AG10803 (cell line): ENCODE measurements around the gene SLC38A1.

Source experiments
- DNase-seq: peaks from one replicate; pipeline ENCODE4 v3.0.0; 2010; ENCODE audit warnings: low read depth
- H3K4me3 ChIP-seq: 2 replicates; pipeline ENCODE4 v1.5.1; 2011; ENCODE audit warnings: mild to moderate bottlenecking, low read length, control low read depth
- CTCF ChIP-seq: conservative IDR thresholded peaks from 2 replicates; pipeline ENCODE4 v1.5.1; 2011; ENCODE audit warnings: mild to moderate bottlenecking, low read length, control low read depth, inconsistent platforms

Gene SLC38A1

GRCh38 chr12:46267825-46268582, 839 bp downstream of the SLC38A1 start:
- DNase-seq: peak; percentile 25
- TF ChIP-seq CTCF: no peak
- H3K4me3 ChIP-seq: peak overlapping the region; percentile 94

- no peak for TF ChIP-seq CTCF
- H3K4me3 ChIP-seq: peak overlapping the region; percentile 94
- peak; percentile 10 for DNase-seq
Observed at GRCh38 chr12:46267575-46267824, 1.3 kb downstream of the SLC38A1 start.

- DNase-seq: peak; percentile 61
- peak overlapping the region; percentile 94 for H3K4me3 ChIP-seq
- no peak for TF ChIP-seq CTCF
Observed at GRCh38 chr12:46266869-46267574, 1.8 kb downstream of the SLC38A1 start.

GRCh38 chr12:46266382-46266791, 2.5 kb downstream of the SLC38A1 start:
- peak; percentile 37 for DNase-seq
- H3K4me3 ChIP-seq: peak overlapping the region; percentile 94
- no peak for TF ChIP-seq CTCF

GRCh38 chr12:46265734-46266133, 3.1 kb downstream of the SLC38A1 start:
- TF ChIP-seq CTCF: no peak

GRCh38 chr12:46265102-46265501, 3.7 kb downstream of the SLC38A1 start:
- no peak for DNase-seq
- H3K4me3 ChIP-seq: no peak overlapping the region
- no peak for TF ChIP-seq CTCF

More at GRCh38 chr12:46265734-46266133, 3.1 kb downstream of the SLC38A1 start:
- H3K4me3 ChIP-seq: peak overlapping the region; percentile 94
- DNase-seq: no peak

- H3K4me3 ChIP-seq: no peak overlapping the region
- TF ChIP-seq CTCF: no peak
- peak; percentile 77 for DNase-seq
Observed at GRCh38 chr12:46264057-46264456, 4.8 kb downstream of the SLC38A1 start.
